ELF-1 (cell line): ENCODE results near the gene BUD23.
A peak's percentile ranks its signal among the peaks of the same experiment; 100 is the strongest.
"Not testable (repeated sequence)": the region's sequence is repeated elsewhere in the genome, so short reads cannot be mapped to it uniquely, and the experiment has no call there.

Experiments
- DNase-seq: peaks from one replicate; pipeline ENCODE4 v3.0.0-alpha.2; 2016; ENCODE audit warnings: low read depth, low spot score

Gene BUD23

DNA sequence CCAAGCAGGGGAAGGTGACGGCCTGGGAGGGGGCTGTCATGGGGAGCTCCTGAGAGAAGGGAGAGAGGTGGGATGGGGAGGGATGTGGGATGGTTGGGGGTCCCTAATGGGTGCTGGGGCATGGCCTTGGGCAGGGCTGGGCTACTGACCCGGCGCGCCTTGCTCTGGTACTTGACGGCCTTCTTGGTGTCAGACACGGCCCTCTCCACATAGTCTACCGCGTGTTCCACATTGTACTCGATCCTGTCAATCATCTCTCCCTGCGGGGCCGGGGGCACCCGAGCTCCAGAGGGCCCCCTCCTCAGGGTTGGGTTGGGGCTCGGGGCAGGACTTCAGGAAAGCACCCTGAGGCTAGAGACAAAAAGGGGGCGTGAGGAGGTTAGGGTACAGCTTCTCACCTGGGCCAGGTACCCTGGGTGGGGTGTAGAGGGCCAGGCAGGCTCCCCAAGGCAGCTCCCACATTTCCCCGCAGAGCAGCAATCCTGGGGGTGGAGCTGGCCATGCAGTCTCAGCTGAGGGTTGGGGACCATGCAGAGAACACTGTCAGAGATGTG lies 17.3 kb downstream of the BUD23 start:
- no peak for DNase-seq

- peak; percentile 93 for DNase-seq
Observed at GRCh38 chr7:73701357-73701995, 18.1 kb downstream of the BUD23 start.

- DNase-seq: no peak
Observed at GRCh38 chr7:73702226-73702625, 18.8 kb downstream of the BUD23 start.

DNA sequence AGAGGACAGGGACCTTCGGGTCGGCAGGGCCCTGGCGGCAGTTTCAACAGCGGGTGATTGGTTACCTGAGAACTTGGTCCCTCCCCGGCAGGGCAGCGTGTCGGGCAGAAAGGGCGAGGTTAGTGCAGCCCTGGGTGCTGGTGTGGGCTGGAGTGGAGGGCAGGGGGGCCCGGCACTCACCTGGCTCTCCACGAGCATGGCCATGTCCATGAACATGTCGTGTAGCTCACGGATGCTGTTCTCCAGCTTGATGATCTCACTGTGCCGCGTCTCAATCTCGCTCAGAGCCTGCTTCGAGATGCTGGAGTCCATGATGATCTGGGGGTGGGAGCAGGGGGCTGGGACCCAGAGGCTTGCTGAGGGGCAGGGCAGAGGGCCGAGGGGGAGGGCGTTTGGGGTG lies 19.3 kb downstream of the BUD23 start:
- DNase-seq: no peak

DNA sequence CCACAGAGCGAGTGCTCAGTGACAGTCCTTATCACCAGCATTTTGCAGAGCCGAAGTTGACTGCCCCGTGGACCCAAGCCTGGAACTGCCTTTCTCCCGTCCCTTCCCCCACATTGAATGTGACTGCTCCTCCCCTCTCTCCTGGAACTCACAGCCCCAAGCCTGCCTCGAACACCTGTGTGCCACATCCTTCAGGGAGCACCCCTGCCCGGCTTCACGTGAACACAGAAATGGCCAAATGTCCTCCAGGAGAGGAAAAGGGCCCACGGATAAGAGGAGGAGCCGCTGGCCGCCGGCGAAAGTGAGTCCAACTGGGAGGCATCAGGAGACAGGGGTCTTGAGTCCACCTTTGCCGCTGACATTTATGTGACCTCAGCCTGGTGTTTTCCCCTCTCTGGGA lies 19.8 kb downstream of the BUD23 start:
- no peak for DNase-seq

- DNase-seq: peak; percentile 62
Observed at GRCh38 chr7:73703757-73704639, 20.6 kb downstream of the BUD23 start.

DNA sequence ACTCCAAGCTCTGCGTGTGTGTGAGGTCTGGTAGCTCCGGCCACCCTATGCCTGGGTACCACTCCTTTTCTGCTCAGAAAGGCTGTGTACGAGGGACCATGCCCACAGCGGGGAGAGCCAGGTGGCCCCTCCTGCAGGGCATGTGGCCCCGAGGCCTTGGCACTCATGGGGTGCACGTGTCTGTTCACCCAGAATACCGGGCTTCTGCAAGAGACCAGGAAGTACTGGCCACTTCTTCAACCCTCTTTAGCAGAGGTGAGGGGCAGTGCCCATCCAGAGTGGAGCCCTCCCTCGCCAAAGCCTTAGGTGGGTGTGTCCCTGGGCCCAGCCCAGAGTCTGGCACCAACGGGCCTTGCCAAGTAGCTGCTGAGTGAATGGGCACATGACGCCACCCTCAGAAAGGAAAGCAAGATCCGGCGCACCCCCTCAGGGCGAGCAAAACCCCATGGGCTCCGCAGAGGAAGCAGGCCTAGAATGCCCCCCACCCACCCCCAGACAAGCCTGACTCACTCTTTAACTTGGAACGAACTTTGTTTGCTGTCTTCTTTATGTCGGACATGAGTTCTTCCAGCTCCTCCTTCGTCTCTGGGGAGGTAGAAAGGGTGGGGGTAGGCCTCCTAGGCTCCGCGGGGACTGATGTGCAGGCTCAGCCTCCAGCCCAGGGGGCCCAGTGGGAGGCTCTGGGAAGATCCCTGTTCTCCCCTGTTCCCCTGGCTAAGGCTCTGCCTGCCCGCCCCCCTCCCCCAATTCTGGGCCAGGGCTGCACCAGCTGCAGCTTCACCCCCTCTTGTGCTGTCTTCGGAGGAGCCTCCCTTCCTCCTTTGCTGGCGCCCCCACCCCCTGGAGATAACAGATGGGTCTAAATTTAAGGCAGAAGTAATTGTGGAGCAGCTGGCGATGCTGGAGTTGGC lies 21.5 kb downstream of the BUD23 start:
- no peak for DNase-seq

DNA sequence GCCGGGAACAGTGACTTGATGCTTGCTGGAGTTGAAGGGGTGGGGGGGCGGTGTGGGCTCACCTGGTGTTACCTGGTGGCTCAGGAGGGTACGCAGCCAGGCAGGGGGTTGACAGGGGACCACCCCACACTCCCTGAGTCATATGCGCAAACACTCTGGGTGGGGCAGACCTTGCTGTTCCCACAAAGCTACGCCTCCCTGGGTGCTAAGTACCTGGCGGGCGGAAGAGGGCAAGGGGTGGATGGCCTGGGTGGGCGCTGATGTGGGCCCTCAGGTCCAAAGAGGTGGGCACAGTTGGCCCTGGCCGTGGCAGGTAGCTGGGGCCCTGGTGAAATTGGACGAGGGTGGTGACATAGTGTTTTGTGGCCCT lies 22.1 kb downstream of the BUD23 start:
- DNase-seq: no peak

GRCh38 chr7:73706126-73707044 lies 23.0 kb downstream of the BUD23 start:
- no peak for DNase-seq

DNA sequence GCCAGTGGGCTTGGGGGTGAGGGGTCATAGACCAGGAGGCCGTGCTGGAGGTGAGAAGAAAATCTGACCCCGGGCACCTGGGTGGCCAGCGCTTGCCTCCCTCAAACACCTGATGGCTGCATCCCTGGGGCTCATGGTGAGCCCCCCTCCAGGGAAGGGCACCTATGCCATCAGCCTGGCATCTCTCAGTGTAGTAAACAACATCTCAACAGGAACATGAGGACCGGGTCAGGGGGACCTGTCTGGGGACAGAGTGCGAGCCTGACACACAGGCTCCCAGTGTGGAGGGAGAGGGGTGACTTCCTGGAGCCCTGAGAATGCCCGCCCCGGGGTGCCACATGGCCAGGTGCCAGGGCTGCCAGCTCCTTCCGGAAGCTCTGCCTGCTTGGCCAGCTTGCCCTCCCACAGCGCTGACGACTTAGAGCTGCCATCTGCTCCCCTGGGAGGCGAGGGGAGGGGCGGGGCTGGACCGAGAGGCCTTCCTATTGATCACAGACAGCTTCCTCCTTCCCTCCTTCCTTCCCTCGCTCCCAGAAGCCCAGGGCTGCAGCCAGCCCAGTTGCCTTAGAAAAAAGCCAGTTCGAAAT lies 23.7 kb downstream of the BUD23 start:
- no peak for DNase-seq

- DNase-seq: no peak
Observed at GRCh38 chr7:73708961-73709549, 25.7 kb downstream of the BUD23 start.

DNA sequence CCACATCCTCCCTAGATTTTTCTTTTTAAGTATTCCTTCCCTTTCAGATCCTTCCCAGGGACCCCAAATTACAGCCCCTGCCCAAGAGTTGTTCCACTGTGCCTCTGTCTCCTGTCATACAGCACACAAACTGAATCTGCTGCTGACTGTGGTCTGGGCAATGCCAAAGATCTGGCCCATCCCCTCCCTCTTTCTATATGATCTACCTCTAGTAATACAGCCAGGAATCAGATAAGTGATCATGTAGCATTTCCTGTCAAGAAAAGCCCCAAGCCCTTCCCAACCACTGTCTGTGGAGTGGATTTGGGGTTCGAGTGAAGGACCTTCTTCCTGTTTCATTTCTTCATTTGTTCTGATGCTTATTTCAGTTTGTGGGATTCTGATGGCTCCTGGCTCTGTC lies 29.4 kb downstream of the BUD23 start:
- no peak for DNase-seq

GRCh38 chr7:73713319-73713718 lies 29.9 kb downstream of the BUD23 start:
- not testable (repeated sequence) for DNase-seq

DNA sequence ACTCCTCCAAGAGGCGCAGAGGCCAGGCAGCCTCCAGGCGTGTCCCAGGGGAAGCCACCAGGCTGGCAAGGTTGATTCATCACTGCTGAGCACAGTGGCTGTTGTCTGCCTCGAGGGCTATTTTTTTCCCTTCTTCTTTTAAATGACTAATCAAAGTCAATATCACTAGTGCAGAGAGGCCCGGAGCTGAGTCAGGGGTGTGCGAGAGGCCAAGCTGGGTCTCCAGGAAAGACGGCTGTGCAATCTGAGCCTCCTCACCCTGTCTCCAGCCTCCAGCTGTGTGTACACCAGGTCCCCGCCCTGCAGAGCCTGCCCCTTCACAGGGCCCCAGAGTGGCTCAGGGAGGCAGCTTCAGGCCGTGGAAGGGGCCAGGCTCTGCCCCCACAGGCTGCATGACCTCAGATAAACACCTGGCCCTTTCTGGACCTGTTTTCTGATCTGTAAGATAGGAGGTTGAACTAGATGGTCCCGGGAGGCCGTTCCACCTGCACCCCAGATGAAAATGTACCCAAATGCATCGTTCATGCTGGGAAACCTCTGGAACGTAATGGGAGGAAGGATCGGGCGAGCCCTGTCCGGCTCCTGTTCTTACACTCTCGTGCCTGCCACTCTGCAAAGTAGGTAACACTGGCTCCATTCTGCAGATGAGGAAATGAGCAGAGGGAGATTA lies 32.4 kb downstream of the BUD23 start:
- DNase-seq: peak; percentile 83

GRCh38 chr7:73716318-73716890 lies 33.0 kb downstream of the BUD23 start:
- no peak for DNase-seq

GRCh38 chr7:73717025-73717807 lies 33.8 kb downstream of the BUD23 start:
- no peak for DNase-seq

DNA sequence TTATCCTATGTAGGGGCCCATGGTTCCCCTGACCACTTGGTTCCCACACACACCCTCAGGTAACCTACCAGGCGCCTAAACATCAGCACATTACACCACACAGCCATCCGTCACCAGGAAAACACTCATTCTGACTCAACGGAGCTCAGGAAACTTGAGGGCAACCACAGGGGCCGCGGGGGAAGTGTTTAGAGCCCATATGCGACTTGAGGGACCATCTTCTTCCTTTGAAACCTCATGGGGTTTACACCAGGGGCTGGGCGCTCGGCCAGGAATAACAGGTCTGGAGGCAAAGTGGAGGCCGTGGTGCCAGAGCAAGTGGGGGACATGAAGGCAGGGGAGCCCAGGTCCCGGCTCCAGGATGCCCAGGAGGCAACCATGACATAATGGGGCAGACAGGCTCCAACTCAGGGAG lies 34.6 kb downstream of the BUD23 start:
- no peak for DNase-seq

- DNase-seq: no peak
Observed at GRCh38 chr7:73718438-73718881, 35.1 kb downstream of the BUD23 start.
